ENCODE measurements around the gene KLHL29.
"Not testable (repeated sequence)": the region's sequence is repeated elsewhere in the genome, so short reads cannot be mapped to it uniquely, and the experiment has no call there.

KLHL29 gene

DNA sequence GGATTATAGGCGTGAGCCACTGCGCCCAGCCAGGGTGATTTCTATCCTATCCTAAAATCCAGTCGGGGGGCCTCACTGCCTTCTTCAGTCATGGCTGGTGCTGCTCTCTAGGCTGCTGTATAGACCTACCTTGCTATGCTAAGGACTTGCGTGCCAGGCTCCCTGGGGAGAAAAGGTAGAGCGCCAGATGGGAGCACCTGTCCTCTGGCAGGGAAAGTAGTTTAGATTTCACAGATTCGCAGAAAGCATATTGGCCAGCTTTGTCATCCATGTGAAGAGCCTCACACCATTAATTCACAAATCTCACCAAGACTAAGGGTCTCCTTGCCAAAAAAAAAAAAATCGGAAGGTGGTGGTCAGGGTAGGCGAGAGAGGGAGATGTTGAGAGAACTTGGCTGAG is 324.3 kb downstream of the KLHL29 start:
- no peak for DNase-seq (ENCODE audit: low read depth, low spot score)

DNA sequence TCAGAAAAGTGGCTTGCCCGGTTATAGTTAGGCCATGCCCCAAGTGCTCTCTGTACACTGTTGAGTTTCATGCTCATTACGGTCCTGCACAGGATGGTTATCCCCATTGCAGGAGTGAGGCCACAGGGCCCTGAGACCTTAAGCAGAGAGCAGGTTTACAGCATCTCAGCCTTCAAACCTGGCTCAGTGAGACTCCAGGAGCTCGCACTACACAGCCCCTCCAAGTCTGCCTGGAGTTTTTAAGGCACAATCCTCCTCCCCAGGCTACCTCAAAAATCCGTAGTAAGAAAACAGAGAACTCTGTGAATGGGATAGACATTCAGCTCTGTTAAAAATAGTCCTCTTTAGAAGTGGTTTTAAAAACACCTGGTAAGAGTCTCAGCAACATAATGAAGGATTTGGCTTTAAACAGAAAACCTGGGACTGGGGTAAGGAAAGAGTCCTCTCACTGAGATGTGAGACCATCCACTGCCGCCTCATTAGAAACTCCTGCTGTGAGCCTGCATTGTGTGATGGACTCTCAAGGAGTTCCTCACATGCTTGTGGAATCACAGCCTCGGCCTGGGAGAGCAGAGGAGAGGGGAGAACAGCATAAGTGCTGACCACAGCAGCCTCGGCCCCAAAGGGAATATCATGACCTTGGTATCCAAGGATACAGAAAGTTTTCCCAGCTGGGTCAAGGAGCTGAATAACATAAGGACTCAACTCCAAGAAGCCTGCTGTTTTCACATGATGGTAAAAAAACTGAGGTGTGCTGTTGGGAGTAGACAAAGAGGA is 327.2 kb downstream of the KLHL29 start:
- no peak for DNase-seq (ENCODE audit: low read depth, low spot score)

DNA sequence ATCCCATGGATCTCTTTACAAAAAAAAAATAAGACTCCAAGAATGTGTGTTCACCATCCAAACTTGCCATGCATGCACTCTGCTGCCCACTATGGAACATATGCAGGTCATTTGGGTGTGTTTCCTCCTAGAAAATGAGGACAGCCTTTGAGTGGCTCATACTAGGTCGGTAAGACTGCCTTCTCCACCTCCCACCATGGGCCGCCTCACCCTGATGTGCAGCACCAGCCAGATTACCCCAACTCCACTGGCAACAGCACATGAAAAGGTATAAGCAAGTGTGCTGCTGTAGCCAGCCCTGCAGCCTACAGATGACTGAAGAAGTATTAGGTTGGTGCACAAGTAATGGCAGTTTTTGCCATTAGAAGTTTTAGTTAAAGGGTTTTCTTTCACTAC is 327.8 kb downstream of the KLHL29 start:
- no peak for DNase-seq (ENCODE audit: low read depth, low spot score)

DNA sequence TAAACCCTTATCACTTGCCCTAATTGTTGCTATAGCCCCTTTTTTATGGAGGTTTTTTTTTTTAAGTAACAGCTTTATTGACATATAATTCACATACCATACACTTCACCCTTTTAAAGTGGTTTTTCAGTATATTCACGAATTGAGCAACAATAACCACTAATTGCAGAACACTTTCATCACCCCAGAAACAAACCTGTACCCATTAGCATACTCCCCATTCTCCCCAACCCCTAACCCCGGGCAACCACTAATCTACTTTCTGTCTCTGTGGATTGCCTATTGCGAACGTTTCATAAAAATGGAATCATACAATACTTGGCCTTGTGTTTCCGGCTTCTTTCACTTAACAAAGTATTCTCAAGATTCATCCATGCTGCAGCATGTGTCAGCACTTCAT is 328.4 kb downstream of the KLHL29 start:
- DNase-seq (ENCODE audit: low read depth, low spot score) = no peak

DNA sequence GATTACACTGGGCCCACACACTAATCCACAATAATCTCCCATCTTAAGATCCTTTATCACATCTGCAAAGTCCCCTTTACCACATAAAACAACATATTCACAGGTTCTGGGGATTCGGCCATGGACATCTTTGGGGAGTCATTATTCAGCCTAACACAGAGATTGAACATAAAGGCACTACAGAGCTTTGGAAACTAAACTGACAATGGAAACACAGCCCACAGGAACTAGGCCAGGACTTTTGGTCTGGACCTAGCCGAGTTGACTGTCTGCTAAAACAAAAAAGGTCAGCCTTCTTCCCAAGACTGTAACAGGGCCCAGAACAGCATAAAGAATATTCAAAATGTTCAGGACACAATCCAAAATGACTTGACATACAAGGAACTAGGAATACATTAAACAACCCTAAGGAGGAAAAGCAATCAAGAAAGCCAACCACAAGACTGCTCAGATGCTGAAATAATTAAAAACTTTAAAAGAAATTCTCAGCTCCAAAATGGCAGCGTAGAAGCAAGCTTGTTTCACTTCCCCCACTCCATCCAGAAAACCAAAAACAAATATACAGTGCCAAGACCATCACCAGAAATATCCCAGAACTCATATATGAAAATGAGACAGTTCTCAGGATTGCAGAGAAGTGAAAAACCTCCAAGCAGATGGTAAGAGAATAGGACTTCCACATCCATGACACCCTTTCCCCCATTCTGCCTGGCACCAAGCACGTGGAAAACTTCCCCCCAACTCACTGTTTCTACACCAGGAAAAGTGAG is 334.1 kb downstream of the KLHL29 start:
- no peak for DNase-seq (ENCODE audit: low read depth, low spot score)

DNA sequence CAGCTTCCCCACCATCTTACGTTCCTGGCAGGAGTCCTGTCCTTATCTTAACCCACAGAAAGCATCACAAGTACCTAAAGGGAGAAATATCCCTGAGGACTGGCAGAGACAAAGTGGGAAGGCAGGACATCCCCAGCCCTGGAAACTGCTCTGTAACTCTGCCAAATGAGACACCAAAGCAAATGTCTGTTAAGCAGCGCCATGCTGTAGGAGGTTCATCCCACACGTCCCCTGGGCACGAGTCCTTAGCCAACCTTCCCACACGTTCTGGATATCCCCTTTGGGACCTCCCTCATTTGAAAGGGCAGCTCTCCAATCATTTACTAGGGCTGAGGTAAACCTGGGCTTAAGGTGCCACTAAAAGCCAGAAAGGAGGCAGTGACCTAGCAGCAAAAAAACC is 334.7 kb downstream of the KLHL29 start:
- no peak for DNase-seq (ENCODE audit: low read depth, low spot score)

DNA sequence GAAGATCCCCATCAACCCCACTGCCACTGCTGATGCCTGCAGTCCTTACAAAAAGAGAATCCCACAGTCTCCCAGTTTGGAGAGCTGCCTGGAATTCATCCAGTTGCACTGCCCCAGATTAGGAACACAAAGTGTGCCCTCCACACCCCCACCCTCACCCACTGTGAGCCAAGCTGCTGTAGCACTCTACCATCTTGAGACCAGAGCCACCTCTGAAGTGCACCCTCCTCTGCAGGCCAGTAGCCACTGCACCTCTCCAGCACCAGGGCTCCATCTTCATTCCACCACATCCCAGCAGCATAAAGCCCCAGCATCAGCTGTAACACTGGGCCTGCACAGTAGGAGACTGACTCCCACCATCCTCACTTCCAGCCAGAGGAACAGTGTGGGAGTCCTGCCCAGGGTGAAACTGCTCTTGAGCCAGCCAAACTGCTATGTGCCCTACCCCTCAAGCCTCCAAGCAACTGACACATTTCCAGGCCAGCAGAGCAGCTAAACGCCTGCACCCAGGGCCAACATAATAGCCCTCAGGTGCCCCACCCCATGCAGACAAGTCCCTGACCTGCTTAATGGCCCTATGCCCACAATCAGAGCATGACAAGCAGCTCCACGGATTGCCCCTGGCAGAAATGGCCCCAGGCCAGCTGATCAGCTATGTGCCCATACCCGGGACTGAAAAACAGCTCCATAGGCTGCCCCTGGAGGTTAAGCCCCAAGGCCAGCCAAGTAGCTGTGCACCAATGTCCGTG is 335.9 kb downstream of the KLHL29 start:
- no peak for DNase-seq (ENCODE audit: low read depth, low spot score)

DNA sequence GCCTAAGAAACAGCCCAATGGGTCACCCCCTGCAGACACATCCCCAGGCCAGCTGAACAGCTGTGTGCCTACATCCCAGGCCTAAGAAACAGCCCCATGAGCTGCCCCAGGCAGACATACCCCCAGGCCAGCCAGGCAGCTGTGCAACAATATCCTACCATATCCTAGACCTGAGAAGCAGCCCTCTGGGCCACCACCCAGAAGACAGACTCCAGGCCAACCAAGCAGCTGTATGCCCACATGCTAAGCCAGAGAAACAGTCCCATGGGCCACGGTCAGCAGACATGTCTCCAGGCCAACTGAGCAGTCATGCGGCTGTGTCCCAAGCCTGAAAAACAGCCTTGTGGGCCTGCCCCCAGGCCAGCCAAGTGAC is 336.5 kb downstream of the KLHL29 start:
- no peak for DNase-seq (ENCODE audit: low read depth, low spot score)

DNA sequence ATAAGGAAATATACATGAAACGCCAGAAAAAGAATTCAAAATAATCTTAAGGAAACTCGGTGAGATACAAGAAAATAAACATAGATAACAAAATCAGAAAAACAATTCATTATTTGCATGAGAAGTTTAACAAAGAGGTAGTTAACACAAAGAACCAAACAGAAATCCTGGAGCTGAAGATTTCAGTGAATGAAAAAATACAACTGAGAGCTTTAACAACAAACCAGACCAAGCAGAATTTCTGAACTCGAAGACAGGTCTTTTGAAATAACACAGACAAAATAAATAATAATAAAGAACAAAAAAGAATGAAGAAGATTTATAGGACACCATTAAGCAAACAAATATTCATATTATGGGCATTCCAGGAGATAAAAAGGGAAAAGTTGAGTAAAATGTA is 337.3 kb downstream of the KLHL29 start:
- no peak for DNase-seq (ENCODE audit: low read depth, low spot score)

DNA sequence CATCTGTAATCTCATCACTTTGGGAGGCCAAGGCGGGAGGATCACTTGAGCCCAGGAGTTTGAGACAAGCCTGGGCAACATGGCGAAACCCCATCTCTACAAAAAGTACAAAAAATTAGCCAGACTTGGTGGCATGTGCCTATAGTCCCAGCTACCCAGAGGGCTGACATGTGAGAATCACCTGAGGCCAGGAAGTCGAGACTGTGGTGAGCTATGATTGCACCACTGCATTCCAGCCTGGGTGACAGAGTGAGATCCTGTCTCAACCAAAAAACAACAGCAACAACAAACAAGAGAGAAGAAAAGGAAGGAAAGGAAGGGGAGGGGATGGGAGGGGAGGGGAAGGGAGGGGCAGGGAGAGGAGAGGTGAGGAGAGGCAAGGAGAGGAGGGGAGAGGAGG is 338.1 kb downstream of the KLHL29 start:
- DNase-seq (ENCODE audit: low read depth, low spot score) = not testable (repeated sequence)

DNA sequence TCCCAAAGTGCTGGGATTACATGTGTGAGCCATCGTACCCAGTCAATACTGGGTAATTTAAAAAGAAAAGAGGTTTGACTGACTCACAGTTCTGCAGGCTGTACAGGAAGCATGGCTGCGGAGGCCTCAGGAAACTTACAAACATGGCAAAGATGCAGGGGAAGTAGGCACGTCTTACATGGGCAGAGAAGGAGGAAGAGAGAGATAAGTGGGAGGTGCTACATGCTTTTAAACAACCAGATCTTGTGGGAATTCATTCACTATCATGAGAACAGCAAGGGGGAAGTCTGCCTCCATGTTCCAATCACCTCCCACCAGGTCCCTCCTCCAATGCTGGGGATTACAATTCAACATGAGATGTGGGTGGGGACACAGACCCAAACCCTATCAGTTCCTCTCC is 349.4 kb downstream of the KLHL29 start:
- DNase-seq (ENCODE audit: low read depth, low spot score) = no peak

DNA sequence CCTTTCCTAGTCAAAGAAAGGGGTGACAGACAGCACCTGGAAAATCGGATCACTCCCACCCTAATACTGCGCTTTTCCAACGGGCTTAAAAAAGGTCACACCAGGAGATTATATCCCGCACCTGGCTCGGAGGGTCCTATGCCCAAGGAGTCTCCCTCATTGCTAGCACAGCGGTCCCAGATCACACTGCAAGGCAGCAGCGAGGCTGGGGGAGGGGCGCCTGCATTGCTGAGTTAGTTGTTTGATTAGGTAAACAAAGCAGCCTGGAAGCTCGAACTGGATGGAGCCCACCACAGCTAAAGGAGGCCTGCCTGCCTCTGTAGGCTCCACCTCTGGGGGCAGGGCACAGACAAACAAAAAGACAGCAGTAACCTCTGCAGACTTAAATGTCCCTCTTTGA is 351.8 kb downstream of the KLHL29 start:
- DNase-seq (ENCODE audit: low read depth, low spot score) = not testable (repeated sequence)

DNA sequence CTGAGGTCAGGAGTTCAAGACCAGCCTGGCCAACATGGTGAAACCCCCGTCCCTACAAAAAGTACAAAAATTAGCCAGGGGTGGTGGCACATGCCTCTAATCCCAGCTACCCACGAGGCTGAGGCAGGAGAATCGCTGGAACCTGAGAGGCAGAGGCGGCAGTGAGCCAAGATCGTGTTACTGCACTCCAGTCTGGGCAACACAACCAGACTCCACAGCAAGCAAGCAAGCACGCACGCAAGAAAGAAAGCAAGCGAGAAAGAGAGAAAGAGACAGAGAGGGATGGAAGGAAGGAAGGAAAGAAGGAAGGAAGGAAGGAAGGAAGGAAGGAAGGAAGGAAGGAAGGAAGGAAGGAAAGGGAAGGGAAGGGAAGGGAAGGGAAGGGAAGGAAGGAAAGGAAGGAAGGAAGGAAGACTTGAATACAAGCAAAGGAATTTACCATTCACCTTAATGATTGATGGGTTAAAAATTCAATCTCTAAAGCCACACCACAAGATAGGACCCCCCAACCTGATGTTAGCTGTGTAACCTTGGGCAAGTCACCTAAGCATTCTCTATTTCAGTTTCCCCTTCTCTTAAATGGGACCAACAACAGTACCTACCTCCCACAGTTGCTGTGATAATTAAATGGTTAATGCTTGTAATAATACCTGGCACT is 360.2 kb downstream of the KLHL29 start:
- DNase-seq (ENCODE audit: low read depth, low spot score) = no peak

DNA sequence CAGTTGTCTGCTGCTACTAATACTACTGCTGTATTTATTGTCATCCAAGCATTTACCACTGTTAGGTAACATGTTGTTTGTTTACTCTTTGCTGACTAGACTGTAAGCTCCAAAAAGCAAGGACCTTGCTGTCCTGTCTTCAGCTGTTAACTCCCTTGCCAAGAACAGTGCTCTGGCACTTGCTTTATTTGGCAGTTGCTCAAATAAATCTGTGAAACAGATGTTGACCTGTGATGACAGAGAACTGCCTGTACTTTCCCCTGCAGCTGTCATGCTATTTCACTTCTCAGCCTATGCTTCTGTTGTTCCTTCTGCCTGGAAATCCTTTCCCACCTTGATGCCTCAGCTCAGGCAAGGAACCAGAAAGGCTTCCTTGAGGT is 360.7 kb downstream of the KLHL29 start:
- no peak for DNase-seq (ENCODE audit: low read depth, low spot score)

DNA sequence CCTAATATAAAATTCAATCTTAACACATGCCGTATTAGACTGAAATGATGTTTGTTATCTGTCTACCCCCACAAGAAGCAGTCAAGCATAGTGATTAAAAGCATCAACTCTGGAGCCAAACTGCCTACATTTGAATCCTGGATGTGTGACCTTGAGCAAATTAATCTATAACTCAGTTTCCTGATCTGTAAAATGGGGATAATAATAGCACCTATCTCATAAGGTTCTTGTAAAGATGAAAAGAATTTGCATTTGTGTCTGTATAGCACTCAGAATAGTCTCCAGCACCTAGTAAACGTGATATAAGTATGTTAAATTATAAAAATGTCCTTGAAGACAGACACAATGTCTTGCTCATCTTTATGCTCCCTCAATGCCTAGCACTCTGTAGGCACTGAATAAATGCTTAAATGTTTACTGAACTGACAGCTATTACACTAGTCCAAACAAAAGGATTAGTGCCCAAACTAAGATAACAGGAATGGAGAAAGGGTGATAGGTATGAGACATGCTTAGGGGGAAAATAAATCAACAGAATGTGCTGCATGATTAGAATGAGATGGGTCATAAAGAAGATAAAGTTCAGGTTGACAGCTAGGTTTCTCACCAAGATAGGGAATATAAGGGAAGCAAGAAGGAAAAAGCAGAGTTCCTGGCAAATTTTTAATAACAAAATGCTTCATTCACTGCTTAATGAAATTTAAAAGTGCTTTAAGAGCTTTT is 361.3 kb downstream of the KLHL29 start:
- no peak for DNase-seq (ENCODE audit: low read depth, low spot score)

DNA sequence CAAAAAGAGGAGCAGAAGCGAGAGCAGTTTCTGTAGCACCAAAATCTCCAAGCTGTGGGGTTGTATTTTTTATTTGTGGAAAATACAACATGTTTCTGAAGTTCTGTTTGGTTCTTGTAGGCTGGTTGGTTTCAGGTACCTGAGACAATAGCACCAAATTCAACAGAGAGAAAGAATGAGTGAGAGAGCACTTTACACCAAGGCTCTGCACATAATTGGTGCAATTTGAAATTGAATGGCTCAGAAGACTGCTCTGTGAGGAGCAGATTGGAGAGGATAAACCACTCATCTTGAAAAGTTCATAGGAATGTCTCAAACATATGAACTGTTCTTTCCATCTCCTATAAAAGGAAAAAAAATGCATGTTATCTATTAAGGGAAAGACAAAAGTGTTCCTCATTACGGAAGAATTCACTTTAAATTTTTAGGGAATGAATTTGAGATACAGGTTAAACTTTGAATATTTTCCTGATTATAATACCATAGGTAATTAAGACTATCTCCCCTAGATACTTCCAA is 366.8 kb downstream of the KLHL29 start:
- DNase-seq (ENCODE audit: low read depth, low spot score) = no peak

DNA sequence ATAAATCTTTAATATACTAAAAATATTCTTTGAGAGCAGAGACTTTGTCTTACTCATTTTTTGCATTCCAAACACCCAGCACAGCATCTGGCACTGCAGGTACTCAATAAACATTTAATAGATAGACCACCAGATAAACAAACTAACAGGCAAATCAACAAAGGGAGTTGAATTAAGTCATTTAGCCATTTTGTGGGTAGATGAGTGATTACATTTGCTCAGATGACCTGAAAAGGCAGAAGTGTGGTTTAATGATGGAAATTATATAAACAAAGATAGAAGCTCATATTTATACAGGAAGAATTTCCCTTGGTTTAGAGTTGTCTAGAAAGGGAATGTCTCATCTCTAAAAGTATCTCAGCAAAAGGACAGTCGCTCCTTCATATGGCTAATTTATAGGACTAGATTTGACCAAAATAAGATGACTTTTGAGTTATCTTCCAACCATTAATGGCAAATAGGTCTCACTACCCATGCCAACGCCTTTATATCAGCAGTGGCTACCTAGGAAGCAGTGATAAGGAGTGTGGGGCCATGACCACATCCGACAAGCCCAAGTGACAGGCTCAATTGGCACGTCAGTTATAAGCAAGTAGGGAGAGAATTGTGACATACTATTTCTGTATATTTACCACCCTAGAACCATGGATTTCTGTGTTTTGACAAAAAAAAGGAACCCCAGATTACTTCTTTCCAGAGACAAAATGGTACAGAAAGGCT is 368.5 kb downstream of the KLHL29 start:
- no peak for DNase-seq (ENCODE audit: low read depth, low spot score)

DNA sequence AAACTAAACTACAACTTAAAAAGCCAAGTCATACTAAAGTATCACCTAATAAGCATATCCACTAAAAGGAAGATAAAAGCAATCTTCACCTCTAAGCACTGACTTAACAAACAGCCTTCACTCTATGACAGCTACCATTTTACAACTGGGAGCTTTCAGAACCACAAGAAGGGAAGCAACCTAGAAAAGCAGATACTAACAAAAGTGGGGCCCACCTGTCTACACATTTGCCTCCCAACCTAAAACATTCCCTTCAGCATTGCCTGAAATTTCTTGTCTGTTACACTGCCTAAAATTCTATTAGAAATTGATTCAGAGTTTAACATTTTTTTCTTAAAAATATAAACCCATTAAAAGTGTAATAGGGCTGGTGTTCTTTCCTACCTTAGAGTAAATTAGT is 370.0 kb downstream of the KLHL29 start:
- no peak for DNase-seq (ENCODE audit: low read depth, low spot score)

DNA sequence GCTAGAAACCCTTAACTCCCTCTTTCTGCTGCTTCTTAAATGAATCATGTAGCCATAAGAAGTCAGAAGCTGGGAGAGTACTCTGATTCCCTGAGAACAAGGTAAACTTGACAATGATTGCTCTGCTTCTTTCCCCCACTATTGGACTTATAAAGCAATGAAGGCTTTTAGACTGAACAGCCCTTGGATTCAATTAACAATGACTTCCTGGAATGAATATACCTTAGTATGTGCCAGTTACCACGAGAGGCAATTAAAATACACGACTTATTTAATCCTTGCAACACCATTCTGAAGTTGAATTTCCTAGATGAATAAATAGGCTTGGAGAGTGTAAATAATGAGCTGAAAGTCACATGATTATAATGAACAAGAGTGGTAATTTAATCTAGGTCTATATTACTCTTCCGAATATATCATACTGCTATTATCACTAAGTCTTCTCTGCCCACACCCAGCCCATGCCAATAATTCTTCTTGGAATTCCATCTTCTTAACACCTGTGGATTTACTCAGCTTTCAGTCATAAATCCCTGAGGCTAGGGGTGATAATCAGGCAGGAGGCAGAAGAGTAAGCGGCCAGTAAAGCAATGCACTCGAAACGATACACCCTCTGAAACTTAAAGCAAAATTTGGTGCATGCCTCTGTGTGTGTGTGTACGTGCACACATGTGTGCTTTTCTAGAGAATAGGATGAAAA is 371.8 kb downstream of the KLHL29 start:
- DNase-seq (ENCODE audit: low read depth, low spot score) = no peak
